Mammary epithelial cell (primary cell): ENCODE data around the gene RAB10.

Source experiments
- EZH2 ChIP-seq: IDR thresholded peaks from 2 replicates; pipeline ENCODE4 v1.6.1; 2012; ENCODE audit warnings: low read length, inconsistent platforms, borderline replicate concordance
- TF ChIP-seq, protein P1 (sequence below), 2 donors: IDR thresholded peaks in 1 of 2; conservative IDR thresholded peaks in 1 of 2; 2 replicates each; pipeline ENCODE4 v1.5.1; 2011 to 2012; ENCODE audit warnings: inconsistent platforms in 2 of 2, low read length in 2 of 2, mild to moderate bottlenecking in 2 of 2, control low read depth in 1 of 2, low read depth in 1 of 2; ENCODE audit not compliant: insufficient read depth in 1 of 2; ENCODE audit errors: extremely low read depth in 1 of 2

GRCh38 chr2:26173776-26174482 lies 140.0 kb downstream of the RAB10 start:
- TF ChIP-seq, protein P1, sequence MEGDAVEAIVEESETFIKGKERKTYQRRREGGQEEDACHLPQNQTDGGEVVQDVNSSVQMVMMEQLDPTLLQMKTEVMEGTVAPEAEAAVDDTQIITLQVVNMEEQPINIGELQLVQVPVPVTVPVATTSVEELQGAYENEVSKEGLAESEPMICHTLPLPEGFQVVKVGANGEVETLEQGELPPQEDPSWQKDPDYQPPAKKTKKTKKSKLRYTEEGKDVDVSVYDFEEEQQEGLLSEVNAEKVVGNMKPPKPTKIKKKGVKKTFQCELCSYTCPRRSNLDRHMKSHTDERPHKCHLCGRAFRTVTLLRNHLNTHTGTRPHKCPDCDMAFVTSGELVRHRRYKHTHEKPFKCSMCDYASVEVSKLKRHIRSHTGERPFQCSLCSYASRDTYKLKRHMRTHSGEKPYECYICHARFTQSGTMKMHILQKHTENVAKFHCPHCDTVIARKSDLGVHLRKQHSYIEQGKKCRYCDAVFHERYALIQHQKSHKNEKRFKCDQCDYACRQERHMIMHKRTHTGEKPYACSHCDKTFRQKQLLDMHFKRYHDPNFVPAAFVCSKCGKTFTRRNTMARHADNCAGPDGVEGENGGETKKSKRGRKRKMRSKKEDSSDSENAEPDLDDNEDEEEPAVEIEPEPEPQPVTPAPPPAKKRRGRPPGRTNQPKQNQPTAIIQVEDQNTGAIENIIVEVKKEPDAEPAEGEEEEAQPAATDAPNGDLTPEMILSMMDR (conservative IDR thresholded peaks at IDR 0.05 in 1 of 2, IDR thresholded peaks at IDR 0.05 in 1 of 2; ENCODE audit: extremely low read depth in 1 of 2, insufficient read depth in 1 of 2, low read depth in 1 of 2, low read length in 2 of 2), result no peak
- TF ChIP-seq EZH2, result no peak
